AG04449 (cell line): ENCODE results near the gene SLC28A1.
"Not testable (repeated sequence)": the region's sequence is repeated elsewhere in the genome, so short reads cannot be mapped to it uniquely, and the experiment has no call there.

ENCODE experiments used
- CTCF ChIA-PET: fragments of 350-600 bp; formaldehyde crosslinking; extraction: SDS; loops from one replicate; lab custom pipeline; 2021; ENCODE audit warnings: antibody characterized with exemption; lab: Yijun Ruan, JAX
- POLR2A ChIA-PET: fragments of 400-600, 350-600 bp; formaldehyde crosslinking; extraction: SDS; loops from one replicate; lab custom pipeline; 2020; ENCODE audit warnings: antibody characterized with exemption, inconsistent platforms; lab: Yijun Ruan, JAX
- DNase-seq: peaks from one replicate; pipeline ENCODE4 v3.0.0-alpha.2; 2010; ENCODE audit warnings: low read depth, low spot score
- H3K4me3 ChIP-seq: 2 replicates; pipeline ENCODE4 v1.5.1; 2011; ENCODE audit warnings: low read depth, mild to moderate bottlenecking, control low read depth, low read length
- CTCF ChIP-seq: IDR thresholded peaks from one replicate; pipeline ENCODE4 v1.5.1; 2011; ENCODE audit warnings: mild to moderate bottlenecking, moderate library complexity, low read length, control low read depth, inconsistent platforms; ENCODE audit not compliant: insufficient read depth; ENCODE audit errors: missing control alignments

The SLC28A1 gene

GRCh38 chr15:84983711-84984110 lies 99.2 kb downstream of the SLC28A1 start:
- CTCF ChIA-PET = interaction anchor here (1.8 kb wide), 1 partner anchor 26 kb away, joined by 6 read pairs; no protein-coding TSS in a partner anchor
- POLR2A ChIA-PET = no interaction called here
- DNase-seq = no peak
- TF ChIP-seq CTCF = no peak
- no peak overlapping the region; the same call in 1 of the 2 replicates for H3K4me3 ChIP-seq

DNA sequence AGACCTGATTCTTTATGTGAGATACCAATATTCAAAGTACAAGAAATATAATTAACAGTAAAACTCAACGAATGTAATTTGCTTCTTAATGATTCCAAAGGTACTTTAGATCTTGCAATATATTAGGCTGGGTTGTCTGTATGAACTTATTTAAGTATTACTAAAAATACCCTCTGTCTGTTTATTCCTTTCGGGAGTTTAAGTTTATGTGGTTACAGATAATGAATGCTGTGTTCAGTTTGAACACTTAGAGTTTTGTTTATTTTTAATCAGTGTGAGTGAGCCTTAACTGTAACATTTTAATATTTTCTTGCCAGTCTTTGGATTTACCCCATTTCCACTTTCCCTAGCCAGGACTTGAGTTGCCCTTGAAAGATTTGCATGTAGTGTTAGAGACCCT lies 100.7 kb downstream of the SLC28A1 start:
- POLR2A ChIA-PET = no interaction called here
- no peak overlapping the region for H3K4me3 ChIP-seq
- no peak for DNase-seq
- no peak for TF ChIP-seq CTCF
- CTCF ChIA-PET = no interaction called here

GRCh38 chr15:84987351-84987750 lies 102.9 kb downstream of the SLC28A1 start:
- POLR2A ChIA-PET = not testable (repeated sequence)

DNA sequence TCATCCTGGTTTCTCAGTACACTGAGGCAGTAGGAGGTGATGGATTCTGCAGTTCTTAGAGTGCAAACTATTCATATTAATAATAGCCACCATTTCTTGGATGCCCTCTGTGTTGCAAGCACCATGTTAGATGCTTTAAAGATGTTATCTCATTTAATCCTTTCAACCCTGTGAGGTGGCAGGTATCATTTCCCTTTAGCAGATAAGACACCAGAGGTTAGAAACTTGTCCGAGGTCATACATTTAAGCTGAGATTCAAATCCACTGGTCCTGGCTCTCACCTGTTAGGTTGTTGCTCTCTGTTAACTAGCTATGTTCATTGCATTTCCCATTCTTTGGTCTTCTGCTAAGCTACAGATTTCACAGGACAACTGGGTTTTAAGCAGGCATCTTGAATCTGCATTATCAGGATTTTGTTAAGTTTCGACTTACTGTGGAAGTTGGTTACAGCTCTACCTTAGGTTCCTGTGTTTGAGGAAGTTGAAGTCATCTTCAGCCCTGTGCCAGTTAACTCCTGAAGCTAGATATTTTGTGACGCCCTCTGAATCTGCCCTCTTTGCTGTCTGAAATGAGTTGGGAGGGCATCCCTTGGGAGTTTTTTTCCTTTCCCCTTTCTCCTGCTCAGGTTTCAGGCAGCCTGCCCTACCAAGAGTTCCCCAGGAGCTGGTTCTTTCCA lies 103.6 kb downstream of the SLC28A1 start:
- no peak for DNase-seq
- ChIA-PET POLR2A (no interaction called here), CTCF (interaction anchor here (0.7 to 1.9 kb wide), 6 partner anchors 16 to 330 kb away, joined by 3 to 6 read pairs (median 4); partner anchors contain the start of gene NMB)
- H3K4me3 ChIP-seq = no peak overlapping the region
- TF ChIP-seq CTCF = no peak

More at GRCh38 chr15:84987351-84987750, 102.9 kb downstream of the SLC28A1 start:
- DNase-seq, H3K4me3 ChIP-seq: not testable (repeated sequence)
- CTCF ChIA-PET = interaction anchor here (1.0 to 1.9 kb wide), 2 partner anchors 56 to 329 kb away, joined by 3 to 6 read pairs; partner anchors contain the start of gene NMB

GRCh38 chr15:84988909-84989644 lies 104.6 kb downstream of the SLC28A1 start:
- no peak for DNase-seq
- ChIA-PET CTCF (interaction anchor here (1.4 to 1.9 kb wide), 4 partner anchors 15 to 55 kb away, joined by 3 to 6 read pairs (median 4); no protein-coding TSS in a partner anchor), POLR2A (no interaction called here)
- H3K4me3 ChIP-seq = no peak overlapping the region
- TF ChIP-seq CTCF = no peak

- no peak for DNase-seq
- ChIA-PET POLR2A (no interaction called here), CTCF (interaction anchor here (1.0 kb wide), 1 partner anchor 63 kb away, joined by 3 read pairs; no protein-coding TSS in a partner anchor)
- no peak for TF ChIP-seq CTCF
- H3K4me3 ChIP-seq = no peak overlapping the region
Measured at GRCh38 chr15:84990507-84990906, 106.0 kb downstream of the SLC28A1 start.
